ENCODE data around the gene MS4A6A.
"Not testable (repeated sequence)": the region's sequence is repeated elsewhere in the genome, so short reads cannot be mapped to it uniquely, and the experiment has no call there.

The MS4A6A gene

GRCh38 chr11:60183591-60184205 is 815 bp upstream of the MS4A6A start:
- DNase-seq = no peak

- no peak for DNase-seq
Measured at GRCh38 chr11:60175860-60176275, 7.0 kb downstream of the MS4A6A start.

- no peak for DNase-seq
Measured at GRCh38 chr11:60172011-60172410, 10.9 kb downstream of the MS4A6A start.

GRCh38 chr11:60170566-60170965 is 12.3 kb downstream of the MS4A6A start:
- no peak for DNase-seq

GRCh38 chr11:60169264-60169915 is 13.5 kb downstream of the MS4A6A start:
- peak in 1 of 2 experiments; percentile 24 for DNase-seq

- no peak for DNase-seq
Measured at GRCh38 chr11:60168306-60168705, 14.6 kb downstream of the MS4A6A start.

GRCh38 chr11:60165951-60166350 is 16.9 kb downstream of the MS4A6A start:
- DNase-seq = no peak

GRCh38 chr11:60165538-60165937 is 17.3 kb downstream of the MS4A6A start:
- DNase-seq = no peak

- DNase-seq = no peak
Measured at GRCh38 chr11:60164550-60165075, 18.3 kb downstream of the MS4A6A start.

- DNase-seq = no peak
Measured at GRCh38 chr11:60161766-60162165, 21.1 kb downstream of the MS4A6A start.

GRCh38 chr11:60161107-60161506 is 21.8 kb downstream of the MS4A6A start:
- DNase-seq = no peak

- DNase-seq = no peak
Measured at GRCh38 chr11:60159868-60160267, 23.0 kb downstream of the MS4A6A start.

GRCh38 chr11:60159284-60159683 is 23.6 kb downstream of the MS4A6A start:
- no peak for DNase-seq

- no peak for DNase-seq
Measured at GRCh38 chr11:60158636-60159035, 24.2 kb downstream of the MS4A6A start.

GRCh38 chr11:60155931-60156330 is 27.0 kb downstream of the MS4A6A start:
- DNase-seq = no peak

- not testable (repeated sequence) for DNase-seq
Measured at GRCh38 chr11:60152727-60153126, 30.2 kb downstream of the MS4A6A start.

- DNase-seq = no peak
Measured at GRCh38 chr11:60150279-60150678, 32.6 kb downstream of the MS4A6A start.

- no peak for DNase-seq
Measured at GRCh38 chr11:60145677-60146076, 37.2 kb downstream of the MS4A6A start.

- DNase-seq = no peak
Measured at GRCh38 chr11:60143768-60144167, 39.1 kb downstream of the MS4A6A start.

GRCh38 chr11:60133917-60134316 is 49.0 kb downstream of the MS4A6A start:
- no peak for DNase-seq

- DNase-seq = no peak
Measured at GRCh38 chr11:60131912-60132311, 51.0 kb downstream of the MS4A6A start.

- no peak for DNase-seq
Measured at GRCh38 chr11:60130496-60130895, 52.4 kb downstream of the MS4A6A start.

- DNase-seq = no peak
Measured at GRCh38 chr11:60129853-60130252, 53.0 kb downstream of the MS4A6A start.

GRCh38 chr11:60128866-60129265 is 54.0 kb downstream of the MS4A6A start:
- DNase-seq = not testable (repeated sequence)

GRCh38 chr11:60128376-60128775 is 54.5 kb downstream of the MS4A6A start:
- DNase-seq = no peak
